ENCODE measurements around the gene MBD1.
A peak's percentile ranks its signal among the peaks of the same experiment; 100 is the strongest.
"Not testable (repeated sequence)": the region's sequence is repeated elsewhere in the genome, so short reads cannot be mapped to it uniquely, and the experiment has no call there.

Gene MBD1

DNA sequence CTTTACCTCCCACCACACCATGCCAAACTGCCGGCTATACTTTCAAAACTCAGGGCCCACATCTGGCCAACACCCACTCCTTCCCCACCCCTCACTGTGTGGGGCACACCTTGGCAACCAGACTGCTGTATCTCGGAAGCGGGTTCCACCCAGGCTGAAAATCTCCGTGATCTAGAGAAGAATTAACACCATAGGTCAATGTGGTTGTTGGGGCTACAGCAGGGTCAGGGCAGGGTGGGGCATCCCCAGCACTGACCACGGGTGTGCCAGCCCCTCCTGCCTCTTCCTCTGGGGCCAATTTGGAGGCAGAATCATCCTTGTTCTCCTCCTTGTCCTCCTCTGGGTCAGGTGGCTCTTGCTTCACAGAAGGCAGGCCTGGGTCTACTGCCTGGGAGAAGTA is 8.8 kb downstream of the MBD1 start:
- no peak overlapping the region for H3K27ac Mint-ChIP-seq
- no peak overlapping the region for H3K4me3 Mint-ChIP-seq
- peaks cover 64% of the 10 kb centered on the region for H3K36me3 Mint-ChIP-seq (ENCODE audit: low read depth)
- H3K9me3 Mint-ChIP-seq, result no peaks in the 10 kb centered on the region
- H3K27me3 Mint-ChIP-seq (ENCODE audit: low read depth), result no peaks in the 10 kb centered on the region
- H3K4me1 Mint-ChIP-seq (ENCODE audit: low read depth), result peaks cover 4% of the 10 kb centered on the region

DNA sequence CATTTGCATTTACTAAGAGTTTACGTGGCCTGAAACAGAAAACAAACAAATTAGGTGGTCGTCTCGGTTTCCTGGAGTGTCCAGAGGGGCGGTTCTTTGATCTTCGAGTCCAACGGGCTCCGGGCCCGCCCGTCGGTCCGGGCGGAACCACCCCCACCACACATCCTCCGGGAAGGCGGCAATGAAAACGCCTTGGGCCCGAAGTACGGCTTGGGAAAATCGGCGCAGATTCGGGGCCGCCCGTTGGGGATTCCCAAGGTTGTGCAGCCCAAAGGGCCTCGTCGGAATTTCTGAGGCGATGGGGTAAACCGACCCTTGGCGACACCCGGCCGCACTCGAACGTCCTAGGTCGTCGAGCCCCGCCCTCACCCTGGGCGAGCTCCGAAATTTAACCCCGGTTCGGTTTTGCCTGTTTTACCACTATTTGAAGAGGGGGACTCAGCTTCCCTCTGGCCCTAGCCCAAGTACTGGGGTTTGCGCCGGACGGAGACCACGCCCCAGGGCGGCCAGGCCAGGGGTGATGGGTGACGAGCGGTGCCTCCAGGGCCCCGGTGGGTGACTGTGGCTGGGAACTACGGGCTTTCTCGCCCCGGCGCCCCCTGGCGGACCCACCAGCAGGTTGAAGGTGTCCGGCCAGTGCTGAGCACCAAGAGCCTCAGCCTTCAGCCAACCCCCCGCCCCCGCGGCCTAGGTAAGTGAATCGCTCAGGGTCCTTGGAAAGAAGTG is 13.1 kb downstream of the MBD1 start:
- Mint-ChIP-seq H3K36me3 (ENCODE audit: low read depth) (peaks cover 31% of the 10 kb centered on the region), H3K4me1 (ENCODE audit: low read depth) (peaks cover 13% of the 10 kb centered on the region), H3K27me3 (ENCODE audit: low read depth) (no peaks in the 10 kb centered on the region), H3K27ac (no peak overlapping the region), H3K4me3 (peak overlapping the region; percentile 70), H3K9me3 (no peaks in the 10 kb centered on the region)

DNA sequence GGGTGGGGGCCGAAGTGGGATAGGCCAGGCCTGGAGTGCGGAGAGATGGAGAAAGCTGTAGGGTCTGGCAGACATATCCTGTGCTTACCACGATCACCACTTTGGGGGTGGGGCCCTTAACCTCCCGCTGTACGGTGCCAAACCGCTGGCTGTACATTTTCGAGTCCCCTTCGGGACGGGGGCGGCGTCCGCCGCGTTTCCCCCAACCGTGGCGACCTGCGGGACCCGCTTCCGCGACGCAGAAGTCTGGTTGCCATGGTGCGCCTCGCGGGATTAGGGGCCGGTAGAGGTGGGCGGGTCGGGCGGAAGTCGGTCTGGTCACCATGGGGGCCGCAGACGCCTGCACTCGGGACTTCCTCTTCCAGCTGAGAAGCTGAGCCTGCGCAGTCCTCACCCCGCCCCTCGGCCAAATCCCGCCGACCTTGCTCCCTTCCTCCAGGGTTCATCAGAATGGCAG is 15.0 kb downstream of the MBD1 start, which contains the start of gene CFAP53:
TSS of gene CFAP53 (minus strand) at position 248 of the 457 bp plus-strand sequence. CDS start at position 157, 91 bp downstream.
- Mint-ChIP-seq H3K27ac (peak within 1 kb of the TSS; percentile 49), H3K36me3 (ENCODE audit: low read depth) (peaks cover 17% of the 10 kb centered on the region), H3K9me3 (no peaks in the 10 kb centered on the region), H3K4me1 (ENCODE audit: low read depth) (peaks cover 13% of the 10 kb centered on the region), H3K4me3 (peak within 1 kb of the TSS; percentile 86), H3K27me3 (ENCODE audit: low read depth) (peaks cover 3% of the 10 kb centered on the region)

DNA sequence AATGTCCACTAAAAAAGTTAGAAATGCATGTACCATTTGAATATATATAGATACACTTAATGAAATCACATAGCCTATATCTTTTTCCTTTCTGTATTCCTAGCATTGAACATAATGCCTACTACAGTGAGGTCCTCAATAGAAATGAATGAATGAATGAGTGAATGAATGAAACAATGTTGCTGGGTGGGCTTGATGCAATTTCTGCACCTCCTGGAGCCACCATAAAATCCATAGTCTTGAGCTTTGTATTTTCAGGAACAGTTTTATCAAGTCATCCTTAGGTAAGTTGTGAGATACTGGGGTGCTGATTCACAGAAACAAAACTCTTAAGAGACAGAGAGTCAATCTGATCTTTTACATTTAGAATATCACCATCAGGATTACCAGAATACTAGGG is 18.3 kb downstream of the MBD1 start:
- peaks cover 11% of the 10 kb centered on the region for H3K4me1 Mint-ChIP-seq (ENCODE audit: low read depth)
- no peaks in the 10 kb centered on the region for H3K36me3 Mint-ChIP-seq (ENCODE audit: low read depth)
- peaks cover 4% of the 10 kb centered on the region for H3K9me3 Mint-ChIP-seq
- H3K4me3 Mint-ChIP-seq, result no peak overlapping the region
- H3K27me3 Mint-ChIP-seq (ENCODE audit: low read depth), result peaks cover 14% of the 10 kb centered on the region
- no peak overlapping the region for H3K27ac Mint-ChIP-seq

DNA sequence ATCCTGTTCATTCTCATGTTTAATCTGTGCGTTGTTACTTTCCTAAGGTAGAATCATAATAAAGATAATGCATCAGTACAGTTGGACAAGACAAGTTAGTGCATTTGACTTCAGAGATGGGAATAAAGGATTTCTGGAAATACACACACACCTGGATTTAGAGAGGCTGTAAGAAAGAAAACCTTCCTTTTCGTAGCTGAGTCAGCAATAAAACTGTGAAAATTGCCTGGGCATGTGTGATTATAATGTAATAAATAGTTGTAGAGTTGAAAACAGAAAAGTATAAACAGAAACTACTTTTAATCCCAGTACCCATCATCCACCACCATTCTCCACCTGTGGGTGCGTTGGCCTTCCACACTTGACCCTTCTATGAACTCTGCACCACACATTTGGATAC is 30.4 kb downstream of the MBD1 start:
- Mint-ChIP-seq H3K27me3 (ENCODE audit: low read depth) (no peaks in the 10 kb centered on the region), H3K27ac (no peak overlapping the region), H3K4me3 (no peak overlapping the region), H3K36me3 (ENCODE audit: low read depth) (no peaks in the 10 kb centered on the region), H3K9me3 (no peaks in the 10 kb centered on the region), H3K4me1 (ENCODE audit: low read depth) (no peaks in the 10 kb centered on the region)

DNA sequence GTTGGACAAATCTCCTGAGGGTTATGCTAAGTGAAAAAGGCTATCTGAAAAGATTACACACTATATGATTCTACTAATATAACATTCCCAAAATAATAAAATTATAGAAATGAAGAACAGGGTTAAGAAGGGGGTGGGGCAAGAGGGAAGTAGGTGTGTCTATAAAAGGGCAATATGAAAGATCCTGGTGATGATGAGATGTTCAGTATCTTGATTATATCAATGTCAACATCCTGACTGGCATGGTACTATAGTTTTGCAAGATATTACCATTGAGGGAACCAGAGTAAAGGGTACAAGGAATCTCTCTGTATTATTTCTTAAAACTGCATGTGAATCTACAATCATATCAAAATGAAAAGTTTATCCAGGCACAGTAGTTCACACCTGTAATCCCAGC is 31.7 kb downstream of the MBD1 start:
- Mint-ChIP-seq H3K9me3 (no peaks in the 10 kb centered on the region), H3K27me3 (ENCODE audit: low read depth) (no peaks in the 10 kb centered on the region), H3K4me1 (ENCODE audit: low read depth) (no peaks in the 10 kb centered on the region), H3K27ac (no peak overlapping the region), H3K4me3 (no peak overlapping the region), H3K36me3 (ENCODE audit: low read depth) (no peaks in the 10 kb centered on the region)

DNA sequence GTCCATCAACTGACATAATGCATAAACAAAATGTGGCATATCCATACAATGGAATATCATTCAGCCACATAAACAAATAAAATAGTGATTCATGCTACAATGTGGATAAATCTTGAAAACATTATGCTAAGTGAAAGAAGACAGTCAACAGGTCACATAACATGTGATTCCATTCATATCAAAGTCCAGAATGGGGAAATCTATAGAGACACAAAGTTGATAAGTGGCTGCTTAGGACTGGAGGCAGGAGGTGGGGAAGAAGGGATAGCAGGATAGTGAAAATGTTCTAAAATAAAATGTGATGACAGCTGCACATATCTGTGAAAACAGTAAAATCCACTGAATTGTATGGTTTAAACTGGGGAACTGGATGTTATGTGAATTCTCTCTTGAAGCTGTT is 33.8 kb downstream of the MBD1 start:
- H3K4me1 Mint-ChIP-seq (ENCODE audit: low read depth), result no peaks in the 10 kb centered on the region
- no peaks in the 10 kb centered on the region for H3K9me3 Mint-ChIP-seq
- no peaks in the 10 kb centered on the region for H3K36me3 Mint-ChIP-seq (ENCODE audit: low read depth)
- no peak overlapping the region for H3K27ac Mint-ChIP-seq
- no peaks in the 10 kb centered on the region for H3K27me3 Mint-ChIP-seq (ENCODE audit: low read depth)
- H3K4me3 Mint-ChIP-seq, result no peak overlapping the region

DNA sequence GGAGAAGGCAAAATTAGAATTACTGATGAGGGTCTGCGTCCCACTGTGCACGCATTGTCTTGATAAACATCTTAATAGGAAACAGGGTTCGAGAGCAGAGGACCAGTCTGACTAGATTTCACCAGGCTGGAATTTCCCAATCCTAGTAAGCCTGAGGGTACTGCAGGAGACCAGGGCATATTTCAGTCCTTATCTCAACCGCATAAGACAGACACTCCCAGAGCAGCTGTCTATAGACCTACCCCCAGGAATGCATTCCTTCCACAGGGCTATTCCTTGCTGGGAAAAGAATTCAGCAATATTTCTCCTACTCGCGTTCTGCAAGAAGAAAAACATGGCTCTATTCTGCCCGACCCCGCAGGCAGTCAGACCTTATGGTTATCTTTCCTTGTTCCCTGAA is 39.6 kb downstream of the MBD1 start:
- H3K27ac Mint-ChIP-seq, result not testable (repeated sequence)
- peaks cover 17% of the 10 kb centered on the region for H3K9me3 Mint-ChIP-seq

DNA sequence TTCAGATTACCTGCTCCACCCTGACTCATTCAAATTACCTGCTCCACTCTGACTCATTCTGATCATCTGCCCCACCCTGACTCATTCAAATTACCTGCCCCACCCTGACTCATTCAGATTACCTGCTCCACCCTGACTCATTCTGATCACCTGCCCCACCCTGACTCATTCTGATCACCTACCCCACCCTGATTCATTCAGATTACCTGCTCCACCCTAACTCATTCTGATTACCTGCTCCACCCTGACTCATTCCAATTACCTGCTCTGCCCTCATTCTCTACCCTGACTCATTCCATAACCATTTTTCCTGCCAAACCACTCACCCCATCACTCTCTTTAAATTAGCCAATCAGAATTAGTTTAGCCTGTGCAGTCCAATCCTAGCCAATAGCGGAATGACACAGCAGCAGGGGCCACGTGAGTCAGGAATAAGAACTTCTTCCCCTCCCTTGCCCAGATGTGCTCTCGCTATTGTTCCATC is 41.2 kb downstream of the MBD1 start:
- H3K27me3 Mint-ChIP-seq (ENCODE audit: low read depth), result no peaks in the 10 kb centered on the region
- peak overlapping the region; percentile 12 for H3K27ac Mint-ChIP-seq
- H3K9me3 Mint-ChIP-seq, result peaks cover 17% of the 10 kb centered on the region

More for the DNA sequence above, 39.6 kb downstream of the MBD1 start:
- H3K4me1 Mint-ChIP-seq (ENCODE audit: low read depth); H3K27me3 Mint-ChIP-seq (ENCODE audit: low read depth); H3K36me3 Mint-ChIP-seq (ENCODE audit: low read depth); H3K4me3 Mint-ChIP-seq: not testable (repeated sequence)

DNA sequence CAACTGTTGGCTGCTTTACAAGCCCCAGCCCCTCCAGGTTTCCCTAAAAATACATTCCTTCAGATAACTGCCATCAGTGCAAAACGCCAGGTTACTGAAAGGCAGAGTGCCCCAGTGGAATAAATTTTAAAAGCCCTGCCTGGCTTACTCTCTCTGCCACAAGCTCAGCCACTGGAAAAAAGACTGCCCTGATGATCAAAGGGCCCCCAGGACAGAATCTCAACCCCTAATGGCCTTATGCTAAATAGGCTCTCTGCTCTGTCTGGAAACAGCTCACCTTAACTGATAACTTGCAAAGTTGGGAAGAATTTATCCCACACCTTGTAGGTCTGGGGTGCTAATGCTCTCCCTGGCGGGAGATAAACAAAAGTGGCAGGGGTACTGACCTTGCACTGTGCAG is 48.9 kb downstream of the MBD1 start:
- Mint-ChIP-seq H3K4me1 (ENCODE audit: low read depth) (peaks cover 2% of the 10 kb centered on the region), H3K36me3 (ENCODE audit: low read depth) (no peaks in the 10 kb centered on the region), H3K4me3 (no peak overlapping the region), H3K27ac (no peak overlapping the region), H3K9me3 (no peaks in the 10 kb centered on the region), H3K27me3 (ENCODE audit: low read depth) (no peaks in the 10 kb centered on the region)

More for the DNA sequence above, 41.2 kb downstream of the MBD1 start:
- peaks cover 4% of the 10 kb centered on the region for H3K36me3 Mint-ChIP-seq (ENCODE audit: low read depth)
- no peak overlapping the region for H3K4me3 Mint-ChIP-seq
- H3K4me1 Mint-ChIP-seq (ENCODE audit: low read depth), result peaks cover 8% of the 10 kb centered on the region

DNA sequence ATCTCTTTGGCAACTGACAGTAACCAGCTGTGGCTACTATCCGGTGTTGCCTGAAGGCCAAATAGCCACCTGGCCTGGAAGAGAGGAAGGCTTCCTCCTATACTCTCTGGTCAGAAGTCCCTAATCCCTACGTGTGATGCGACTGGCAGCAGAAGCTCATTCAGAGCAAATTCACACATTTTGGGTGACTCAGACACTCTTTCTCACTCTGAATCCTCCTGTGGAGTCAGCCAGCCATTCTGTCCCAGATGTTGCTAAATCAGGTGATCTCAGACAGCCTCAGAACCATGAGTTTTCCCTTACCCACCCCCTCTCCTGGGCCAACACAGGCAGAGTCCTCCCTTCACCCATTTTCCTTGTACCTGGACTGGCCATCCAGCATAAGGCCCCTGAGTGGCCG is 49.7 kb downstream of the MBD1 start:
- H3K27ac Mint-ChIP-seq, result no peak overlapping the region
- no peak overlapping the region for H3K4me3 Mint-ChIP-seq
- peaks cover 5% of the 10 kb centered on the region for H3K4me1 Mint-ChIP-seq (ENCODE audit: low read depth)
- no peaks in the 10 kb centered on the region for H3K36me3 Mint-ChIP-seq (ENCODE audit: low read depth)
- H3K9me3 Mint-ChIP-seq, result no peaks in the 10 kb centered on the region
- H3K27me3 Mint-ChIP-seq (ENCODE audit: low read depth), result no peaks in the 10 kb centered on the region

DNA sequence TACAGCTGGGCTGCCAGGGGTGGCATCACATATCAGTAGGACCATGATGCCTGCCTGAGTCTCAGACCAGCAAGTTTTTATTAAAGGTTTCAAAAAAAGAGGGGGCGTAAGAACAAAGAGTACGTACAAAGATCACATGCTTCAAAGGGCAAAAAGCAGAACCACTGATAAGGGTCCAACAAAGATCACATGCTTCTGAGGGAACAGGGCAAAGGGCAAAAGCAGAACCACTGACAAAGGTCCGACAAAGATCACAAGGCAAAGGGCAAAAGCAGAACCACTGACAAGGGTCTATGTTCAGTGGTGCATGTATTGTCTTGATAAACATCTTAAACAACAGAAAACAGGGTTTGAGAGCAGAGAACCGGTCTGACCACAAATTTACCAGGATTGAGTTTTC is 61.1 kb downstream of the MBD1 start:
- H3K4me1 Mint-ChIP-seq (ENCODE audit: low read depth); H3K36me3 Mint-ChIP-seq (ENCODE audit: low read depth); H3K4me3 Mint-ChIP-seq; H3K27ac Mint-ChIP-seq: not testable (repeated sequence)
- peaks cover 20% of the 10 kb centered on the region for H3K27me3 Mint-ChIP-seq (ENCODE audit: low read depth)
- H3K9me3 Mint-ChIP-seq, result peaks cover 10% of the 10 kb centered on the region
